T-helper 2 cell (primary cell): Measurements from ENCODE around the gene BCL2.
"Not testable (repeated sequence)": the region's sequence is repeated elsewhere in the genome, so short reads cannot be mapped to it uniquely, and the experiment has no call there.

Experiments
- DNase-seq, 5 experiments: peaks; one replicate each; pipeline versions ENCODE4 v3.0.0 to v3.0.0-alpha.2; 2012 to 2022
- total RNA-seq, 2 donors: gene quantifications; one replicate each; lab custom pipeline; 2026; lab: John Stamatoyannopoulos, UW

The BCL2 gene
- total RNA-seq, result 166 to 228 reads per million in 2 donors

DNA sequence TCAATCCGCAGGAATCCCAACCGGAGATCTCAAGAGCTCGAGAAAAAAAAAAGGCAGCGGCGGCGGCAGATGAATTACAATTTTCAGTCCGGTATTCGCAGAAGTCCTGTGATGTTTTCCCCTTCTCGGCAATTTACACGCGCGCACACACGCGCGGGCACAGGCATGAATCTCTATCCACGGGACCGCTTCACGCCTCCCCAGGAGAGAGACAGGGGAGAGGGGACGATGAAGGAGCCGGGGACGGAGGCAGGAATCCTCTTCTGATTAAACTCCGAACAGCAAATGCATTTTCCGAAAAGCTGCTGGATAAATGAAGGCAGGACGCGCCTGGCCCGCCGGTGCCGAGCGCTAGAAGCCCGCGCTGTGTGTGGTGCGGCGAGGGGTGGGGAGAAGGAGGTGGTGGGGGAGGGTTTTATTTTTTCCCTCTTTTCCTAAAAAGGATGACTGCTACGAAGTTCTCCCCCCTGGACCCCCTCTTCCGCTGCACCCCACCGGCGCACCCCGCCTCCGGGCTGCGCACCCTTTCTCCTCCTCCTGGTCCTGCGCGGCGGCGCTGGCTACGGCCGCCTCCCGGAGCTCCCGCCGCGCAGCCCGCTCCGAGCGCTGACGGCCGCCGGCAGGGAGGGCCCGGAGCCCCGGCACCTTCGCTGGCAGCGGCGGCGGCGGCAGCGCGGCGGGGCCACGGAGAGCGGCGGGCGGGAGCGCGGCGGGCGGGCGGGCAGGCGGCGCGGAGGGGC lies at the start of gene BCL2:
Gene BCL2 (minus strand): TSS at position 387 of the 740 bp plus-strand sequence.
- peak in 1 of 5 experiments; percentile 64 for DNase-seq

- DNase-seq, result no peak
These were observed 49.0 kb upstream of the BCL2 start for GRCh38 chr18:63368611-63369010.

DNA sequence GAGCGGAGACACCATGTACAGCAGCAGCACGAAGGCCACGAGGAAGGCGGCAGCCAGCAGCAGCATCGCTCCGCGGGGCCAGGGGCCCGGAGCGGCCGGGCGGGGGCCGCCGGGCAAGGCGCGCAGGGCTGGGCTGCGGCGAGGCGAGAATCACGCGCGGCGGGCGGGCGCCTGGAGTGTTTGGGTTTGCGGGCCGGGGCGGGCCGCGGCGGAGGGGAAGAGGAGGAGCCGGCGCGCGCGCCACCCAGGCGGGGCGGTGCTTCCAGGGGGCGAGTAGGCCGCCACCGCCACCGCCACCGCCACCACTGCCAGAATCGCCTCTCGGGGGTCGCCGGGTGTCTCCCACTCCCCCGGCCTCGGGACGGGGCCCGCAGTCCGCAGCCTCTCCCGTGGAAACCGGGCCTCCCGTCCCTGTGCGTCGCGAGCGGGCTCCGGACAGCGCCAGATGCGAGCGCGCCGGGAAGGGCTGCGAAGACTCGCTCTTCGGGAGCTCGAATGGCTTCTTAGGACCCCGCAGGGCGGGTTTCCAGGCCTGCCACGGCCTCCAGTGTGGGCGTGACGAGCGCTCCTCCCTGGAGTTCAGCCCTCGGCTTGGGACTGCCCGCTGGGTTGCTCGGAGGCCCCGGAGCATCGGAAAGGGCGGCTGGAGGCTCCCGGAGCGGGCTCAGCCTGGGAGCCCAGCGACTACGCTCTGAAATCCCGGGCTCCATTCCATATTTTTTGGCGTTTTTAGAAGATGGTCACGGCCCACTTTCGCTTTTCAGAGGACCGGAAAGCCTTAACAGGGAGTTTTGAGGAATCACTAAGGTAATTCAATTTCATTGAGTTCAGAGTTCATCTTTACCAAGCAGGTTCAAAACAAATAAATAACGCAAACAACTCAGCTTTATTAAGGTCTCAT lies 47.7 kb upstream of the BCL2 start, which contains the start of gene KDSR:
Gene KDSR (minus strand): TSS at position 154 of the 901 bp plus-strand sequence. CDS start 88 bp downstream, at position 66.
- DNase-seq, result peak; percentile 69 to 89 (median 73)

DNA sequence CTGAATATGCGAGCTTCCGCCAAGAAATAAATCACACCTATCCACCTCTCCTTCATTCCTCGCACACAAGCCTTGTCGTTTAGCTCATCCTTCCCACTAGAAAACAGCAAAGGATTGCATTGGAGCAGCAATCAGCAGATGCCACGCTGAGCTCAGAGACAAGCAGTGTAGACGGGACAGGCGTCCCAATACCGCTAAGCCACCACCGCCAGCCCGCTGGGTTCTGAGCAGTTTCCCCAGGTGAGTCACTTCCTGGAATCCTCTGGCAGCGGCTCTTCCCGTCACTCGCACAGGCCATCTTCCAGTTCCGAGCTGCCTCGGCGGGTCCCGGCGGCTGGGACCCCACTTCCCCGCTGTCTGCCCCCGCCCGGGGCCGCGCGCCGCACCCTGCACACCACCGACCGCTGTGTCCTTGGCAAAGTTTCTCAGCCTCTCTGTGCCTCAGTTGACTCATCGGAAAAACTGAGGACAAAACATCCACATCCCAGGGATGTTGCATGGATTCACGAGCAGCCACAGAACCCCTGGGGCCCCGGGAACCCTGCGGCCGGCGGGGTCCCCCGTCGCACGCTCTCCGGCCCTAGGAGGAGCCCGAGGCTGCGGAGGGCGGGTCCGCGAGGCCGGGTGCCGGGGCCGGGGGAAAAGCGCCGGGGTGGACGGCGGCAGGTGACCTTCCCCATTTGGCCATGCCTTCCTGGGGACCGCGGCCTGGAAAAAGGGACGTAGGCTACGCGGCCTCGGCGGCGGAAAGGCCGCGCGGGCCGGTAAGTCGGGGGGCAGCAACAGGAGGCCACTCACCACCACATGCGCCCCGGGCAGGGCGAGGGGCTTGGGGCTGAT lies 46.9 kb upstream of the BCL2 start:
- peak; percentile 40 to 79 (median 58) for DNase-seq

DNA sequence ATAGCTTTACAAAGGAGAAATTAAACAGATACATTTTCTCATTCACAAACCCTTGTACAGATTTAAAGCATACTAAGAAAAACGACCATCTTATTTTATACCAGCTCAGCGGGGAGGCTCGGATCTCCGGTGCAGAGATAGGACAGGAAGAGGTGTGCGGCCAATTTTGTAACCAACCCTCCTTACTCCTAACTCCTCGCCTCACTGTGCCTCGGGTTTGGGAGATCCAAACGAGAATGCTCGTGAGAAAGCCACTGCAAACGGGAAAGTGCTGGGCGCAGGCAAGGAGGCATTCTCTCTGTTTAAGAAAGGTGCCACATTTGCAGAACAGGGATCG lies 46.3 kb upstream of the BCL2 start:
- DNase-seq, result peak in 1 of 5 experiments; percentile 55

GRCh38 chr18:63363951-63364350 lies 44.4 kb upstream of the BCL2 start:
- peak in 2 of 5 experiments; percentile 80 to 95 for DNase-seq

GRCh38 chr18:63363420-63363819 lies 43.9 kb upstream of the BCL2 start:
- not testable (repeated sequence) for DNase-seq

- DNase-seq, result no peak
These were observed 36.8 kb upstream of the BCL2 start for GRCh38 chr18:63356272-63356896.

- no peak for DNase-seq
These were observed 30.7 kb upstream of the BCL2 start for GRCh38 chr18:63350230-63350629.

DNA sequence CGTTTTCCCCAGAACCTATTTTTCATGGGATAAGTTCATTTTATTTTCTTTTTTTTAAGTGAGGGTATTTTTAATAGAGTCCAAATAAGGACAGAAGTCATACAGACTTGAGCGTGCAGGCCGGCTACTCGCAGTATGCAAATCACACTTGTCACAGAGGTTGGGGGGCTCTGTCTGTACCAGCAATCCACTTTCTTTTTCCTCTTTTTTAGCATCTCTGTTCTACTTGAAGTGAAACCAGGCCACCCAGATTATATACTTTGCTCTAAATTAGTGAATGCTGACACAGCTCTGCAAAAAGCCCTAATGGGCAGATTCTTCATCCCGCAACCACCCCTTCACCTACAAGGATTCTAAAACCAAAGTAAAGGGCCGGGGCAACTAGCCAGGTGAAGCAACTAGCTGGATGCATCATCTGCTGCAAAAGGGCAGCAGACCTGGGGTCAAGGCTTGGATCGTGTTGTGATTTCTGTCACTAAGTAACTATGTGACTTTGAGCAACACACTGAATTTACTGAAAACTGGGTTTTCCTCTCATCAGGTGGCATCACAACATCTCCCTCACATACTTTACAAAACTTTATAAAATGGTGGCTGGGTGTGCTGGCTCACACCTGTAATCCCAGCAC lies 29.1 kb upstream of the BCL2 start:
- no peak for DNase-seq

DNA sequence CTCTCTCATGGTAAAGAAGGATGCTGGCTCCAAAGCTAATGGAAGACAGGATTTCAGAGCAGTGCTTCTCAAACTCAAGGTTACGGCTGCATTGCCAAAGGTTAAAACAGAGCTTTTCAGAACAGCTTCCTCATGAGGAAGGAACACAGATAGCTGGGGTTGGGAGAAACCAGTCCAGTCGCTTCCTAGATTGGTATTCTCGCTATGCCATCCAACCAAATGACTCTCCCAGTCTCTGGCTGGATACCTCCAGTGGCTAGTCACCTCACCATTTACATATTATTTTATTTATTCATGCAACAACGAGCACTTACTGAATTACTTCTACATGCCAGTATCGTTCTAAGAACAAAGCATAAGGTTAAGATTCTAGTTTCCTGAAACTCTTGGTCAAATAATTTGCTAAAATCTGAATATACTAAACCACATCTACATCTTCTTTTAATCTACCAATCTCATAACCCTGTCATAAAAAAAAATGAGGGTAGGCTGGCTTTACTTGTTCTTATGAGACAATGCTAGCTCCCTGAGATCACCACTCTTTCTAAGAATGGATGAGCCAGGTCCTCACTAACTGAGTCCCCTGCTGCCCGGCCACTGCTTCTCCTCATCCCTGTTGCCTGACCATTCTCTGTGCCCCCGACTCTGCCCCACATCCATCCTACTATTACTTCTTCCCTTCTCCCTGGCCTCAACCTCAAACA lies 27.1 kb upstream of the BCL2 start:
- DNase-seq, result no peak

DNA sequence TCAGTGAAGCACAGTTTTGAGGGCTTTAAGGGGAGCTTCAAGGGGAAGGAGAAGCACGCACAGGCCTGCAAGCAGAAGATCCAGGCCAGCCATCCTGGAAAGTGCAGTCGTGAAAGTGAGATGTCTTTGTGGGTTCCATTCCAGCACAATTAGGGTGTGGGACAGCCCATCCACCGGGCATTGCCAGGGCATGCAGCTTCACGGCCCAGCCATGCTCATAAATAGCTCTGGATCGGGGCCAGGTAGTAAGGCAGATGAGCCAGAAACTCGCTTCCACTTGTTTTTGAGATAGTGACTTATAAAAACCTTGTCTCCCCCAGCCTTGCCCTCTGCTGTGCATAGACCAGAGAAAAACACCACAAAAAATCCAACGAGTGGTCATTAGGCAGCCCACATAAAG lies 26.5 kb upstream of the BCL2 start:
- DNase-seq, result no peak

- no peak for DNase-seq
These were observed 25.3 kb upstream of the BCL2 start for GRCh38 chr18:63344918-63345317.

- no peak for DNase-seq
These were observed 24.7 kb upstream of the BCL2 start for GRCh38 chr18:63344263-63344662.

- DNase-seq, result peak in 1 of 5 experiments; percentile 23
These were observed 22.6 kb upstream of the BCL2 start for GRCh38 chr18:63342206-63342605.

DNA sequence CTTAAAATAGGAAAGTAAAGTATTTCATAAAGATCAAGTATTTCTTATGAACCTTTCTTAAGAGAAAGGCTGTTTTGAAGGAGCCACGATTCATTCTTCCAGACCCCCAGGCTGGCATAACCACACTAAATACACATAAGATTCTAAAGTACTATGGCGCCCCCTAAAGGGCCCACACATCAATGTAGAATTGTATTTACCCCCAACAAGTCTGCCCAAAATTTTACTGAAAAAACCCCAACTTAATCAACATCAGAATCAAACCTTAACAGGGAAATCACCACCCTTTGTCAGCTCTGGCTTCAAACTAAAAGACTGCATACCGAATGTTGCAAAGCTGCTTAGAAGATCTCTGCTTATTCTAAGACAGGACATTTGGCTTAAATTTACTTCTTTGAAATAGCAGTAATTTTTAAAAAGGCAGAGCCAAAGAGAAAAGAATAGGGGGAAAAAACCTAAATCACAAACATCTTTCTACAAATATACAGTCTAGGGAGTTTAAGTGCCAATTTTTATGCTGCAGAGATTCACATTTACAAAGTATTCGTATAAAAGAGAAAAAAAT lies 20.4 kb upstream of the BCL2 start:
- peak in 3 of 5 experiments; percentile 20 to 64 (median 30) for DNase-seq

DNA sequence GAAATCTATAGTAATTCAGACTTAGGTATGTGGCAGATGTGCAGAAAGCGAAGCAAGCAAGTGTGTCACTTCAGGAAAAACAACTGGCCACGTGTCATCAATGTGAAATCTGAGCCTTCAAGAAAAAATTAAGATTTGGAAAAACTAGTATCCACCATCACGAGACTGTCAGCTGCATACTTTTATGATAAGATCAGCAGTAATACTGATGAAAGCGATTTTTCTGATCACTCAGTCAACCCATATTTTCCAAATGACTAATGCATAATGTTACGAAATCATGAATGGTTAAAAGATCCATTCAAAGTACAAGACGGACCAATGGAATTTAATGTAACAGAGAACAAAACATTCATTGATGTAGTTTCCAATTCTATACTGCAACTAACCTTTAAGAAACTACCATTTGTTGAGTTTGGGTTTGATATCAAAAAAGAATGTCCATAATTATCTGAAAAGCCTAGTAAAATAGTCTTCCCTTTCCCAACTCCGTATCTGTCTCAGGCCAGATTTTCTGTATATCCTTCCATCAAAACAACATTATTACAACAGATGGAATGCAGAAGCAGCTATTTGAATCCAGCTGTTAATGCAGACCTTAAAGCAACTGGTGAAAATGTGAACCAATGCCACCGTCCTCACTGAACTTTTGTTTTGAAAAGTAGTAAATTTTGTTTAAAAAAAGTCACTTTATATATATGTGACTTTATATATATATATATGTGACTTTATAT lies 17.0 kb upstream of the BCL2 start:
- DNase-seq, result peak in 1 of 5 experiments; percentile 58

DNA sequence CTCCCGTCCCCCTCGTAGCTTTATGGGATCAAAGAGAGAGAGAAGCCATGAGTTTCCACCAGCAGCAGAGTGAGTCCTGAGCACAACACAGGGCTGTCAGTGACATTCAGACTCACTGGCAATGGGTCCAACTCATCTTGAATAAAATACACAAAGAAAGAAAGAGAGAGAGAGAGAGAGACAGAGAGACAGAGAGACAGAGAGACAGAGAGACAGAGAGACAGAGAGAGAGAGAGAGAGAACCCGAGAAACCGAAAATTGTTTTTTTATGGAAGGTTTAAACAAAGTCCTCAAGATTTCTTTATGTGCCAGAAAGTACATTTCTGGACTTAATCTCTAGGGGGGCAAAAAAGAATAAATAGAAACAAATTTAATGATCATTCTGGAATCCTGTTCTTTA lies 11.5 kb upstream of the BCL2 start:
- no peak for DNase-seq

DNA sequence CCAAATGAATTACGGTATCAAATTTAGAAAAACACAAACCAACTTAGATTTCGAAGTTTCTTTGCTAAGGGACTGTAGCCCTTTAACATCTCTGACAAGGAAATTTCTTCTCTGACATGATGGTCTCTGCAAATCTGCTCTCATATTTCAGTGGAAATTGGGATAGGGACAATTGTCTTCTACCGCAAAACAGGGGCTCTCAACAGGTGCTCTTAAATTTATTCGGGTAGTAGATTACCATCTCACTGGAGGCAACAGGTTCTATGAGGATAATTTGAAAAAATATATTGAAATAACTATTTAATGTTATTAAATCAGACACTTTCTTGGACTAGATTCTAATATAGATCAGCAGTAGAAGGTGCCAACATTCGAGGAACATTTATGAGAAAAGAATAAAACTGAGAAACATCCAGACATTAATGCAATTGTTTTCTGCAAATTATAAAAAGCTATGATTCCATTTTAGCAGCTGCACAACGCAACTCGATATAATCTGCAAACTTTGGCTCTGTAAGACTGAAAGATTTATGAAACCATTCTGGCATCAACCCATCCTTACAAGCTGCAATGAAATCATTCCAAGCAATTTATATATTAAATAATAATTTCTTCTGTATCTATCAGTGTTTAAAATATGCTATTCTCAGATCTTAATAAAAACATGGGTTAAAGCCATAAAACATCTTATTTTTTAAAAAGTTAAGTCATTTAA lies 10.0 kb upstream of the BCL2 start:
- no peak for DNase-seq
